ENCODE measurements around the gene KIF25. TPM values are rescaled to one million over a fixed set of nuclear protein-coding genes. Genes with fewer than 3 reads are reported as not detected.

KIF25 gene
- polyA plus RNA-seq, 2 of the 4 experiments (the other 2 are of a cell fraction), result 0.06 to 0.13 TPM

DNA sequence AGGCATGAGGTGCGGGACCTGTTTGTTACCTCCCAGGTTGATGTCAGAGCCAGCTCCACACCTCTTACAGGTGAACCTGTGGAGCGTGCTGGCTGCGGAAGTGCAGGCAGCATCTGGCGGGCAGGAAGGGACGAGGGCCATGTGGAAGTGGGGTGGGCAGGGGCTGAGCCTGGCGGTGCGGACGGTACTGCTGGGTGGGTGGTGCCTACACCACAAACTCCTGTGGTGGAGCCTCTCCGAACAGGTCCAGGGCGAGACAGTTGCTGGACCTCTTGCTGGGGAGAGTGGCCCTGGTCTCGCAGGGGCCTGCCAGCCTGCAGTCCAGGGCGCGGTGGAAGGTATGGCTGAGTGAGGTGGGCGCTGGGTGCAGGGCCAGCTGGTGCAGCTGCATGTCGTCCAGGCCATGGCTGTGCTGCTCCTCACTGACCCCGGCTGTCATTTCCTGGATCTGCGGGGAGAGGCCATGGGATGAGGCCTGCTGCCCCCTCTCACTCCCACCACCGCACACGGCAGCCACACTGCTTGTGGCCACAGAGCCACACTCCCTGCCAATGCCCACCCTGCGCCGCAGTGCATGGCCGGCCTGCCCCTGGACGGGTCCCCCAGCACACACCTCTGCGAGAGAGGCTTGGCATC is 59.5 kb downstream of the KIF25 start (continued):
- no peak for TF ChIP-seq EHF (CRISPR knock-in tag; IDR thresholded peaks at IDR 0.05)
- no peak for TF ChIP-seq NFE2L2 (conservative IDR thresholded peaks at IDR 0.05; ENCODE audit: low read length)
- TF ChIP-seq FOXS1 (CRISPR knock-in tag; IDR thresholded peaks at IDR 0.05), result no peak

DNA sequence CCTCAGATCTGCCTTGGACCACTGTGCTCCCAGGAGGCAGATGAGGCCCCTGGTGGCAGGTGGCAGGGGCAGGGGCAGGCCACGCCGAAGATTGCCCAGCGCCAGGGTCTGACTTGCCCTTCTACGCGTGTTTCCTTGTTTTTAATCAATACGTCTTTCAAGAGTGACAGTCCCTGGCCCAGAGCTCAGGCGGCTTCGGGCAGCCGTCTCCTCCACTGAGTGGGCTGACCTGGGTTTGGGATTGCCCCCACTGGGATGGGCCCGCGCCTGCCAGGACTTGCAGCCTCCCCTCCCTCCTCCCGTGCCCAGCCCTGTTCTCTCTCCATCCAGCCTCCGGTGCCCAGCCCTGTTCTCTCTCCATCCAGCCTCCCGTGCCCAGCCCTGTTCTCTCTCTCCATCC is 60.4 kb downstream of the KIF25 start:
- no peak for TF ChIP-seq ESRRA (IDR thresholded peaks at IDR 0.05; ENCODE audit: borderline replicate concordance, low read length)
- TF ChIP-seq CHD2 (IDR thresholded peaks at IDR 0.05; ENCODE audit: low read length, partially characterized antibody), result no peak
- no peak for TF ChIP-seq RARB (CRISPR knock-in tag; IDR thresholded peaks at IDR 0.05)
- no peak for TF ChIP-seq ZNF302 (CRISPR knock-in tag; IDR thresholded peaks at IDR 0.05)
- no peak for TF ChIP-seq EHF (CRISPR knock-in tag; IDR thresholded peaks at IDR 0.05)
- TF ChIP-seq KDM1A (IDR thresholded peaks at IDR 0.05; ENCODE audit: low read depth), result no peak
- TF ChIP-seq ZC3H11A (IDR thresholded peaks at IDR 0.05), result no peak
- TF ChIP-seq MAZ (IDR thresholded peaks at IDR 0.05; ENCODE audit: borderline replicate concordance, low read depth, low read length), result no peak
- ChIA-PET CTCF (interaction anchor here (1.7 kb wide), 1 partner anchor 12 kb away, joined by 4 read pairs; no protein-coding TSS in a partner anchor), POLR2A (no interaction called here)
- H3K27ac ChIP-seq, result no peak overlapping the region
- no peak for ATAC-seq
- no peaks in the 10 kb centered on the region for H3K4me1 ChIP-seq
- no peak overlapping the region for H3K4me3 ChIP-seq
- FAIRE-seq, result no peak
- no peaks in the 10 kb centered on the region for H3K9me3 ChIP-seq
- no peak overlapping the region for H3K4me2 ChIP-seq
- WGBS (ENCODE audit: missing lambda C conversion rate), result 86% methylated on average over 13 of the region's 14 CpGs
- DNase-seq (ENCODE audit: low read depth in 1 of 2, low spot score in 1 of 2), result no peak

DNA sequence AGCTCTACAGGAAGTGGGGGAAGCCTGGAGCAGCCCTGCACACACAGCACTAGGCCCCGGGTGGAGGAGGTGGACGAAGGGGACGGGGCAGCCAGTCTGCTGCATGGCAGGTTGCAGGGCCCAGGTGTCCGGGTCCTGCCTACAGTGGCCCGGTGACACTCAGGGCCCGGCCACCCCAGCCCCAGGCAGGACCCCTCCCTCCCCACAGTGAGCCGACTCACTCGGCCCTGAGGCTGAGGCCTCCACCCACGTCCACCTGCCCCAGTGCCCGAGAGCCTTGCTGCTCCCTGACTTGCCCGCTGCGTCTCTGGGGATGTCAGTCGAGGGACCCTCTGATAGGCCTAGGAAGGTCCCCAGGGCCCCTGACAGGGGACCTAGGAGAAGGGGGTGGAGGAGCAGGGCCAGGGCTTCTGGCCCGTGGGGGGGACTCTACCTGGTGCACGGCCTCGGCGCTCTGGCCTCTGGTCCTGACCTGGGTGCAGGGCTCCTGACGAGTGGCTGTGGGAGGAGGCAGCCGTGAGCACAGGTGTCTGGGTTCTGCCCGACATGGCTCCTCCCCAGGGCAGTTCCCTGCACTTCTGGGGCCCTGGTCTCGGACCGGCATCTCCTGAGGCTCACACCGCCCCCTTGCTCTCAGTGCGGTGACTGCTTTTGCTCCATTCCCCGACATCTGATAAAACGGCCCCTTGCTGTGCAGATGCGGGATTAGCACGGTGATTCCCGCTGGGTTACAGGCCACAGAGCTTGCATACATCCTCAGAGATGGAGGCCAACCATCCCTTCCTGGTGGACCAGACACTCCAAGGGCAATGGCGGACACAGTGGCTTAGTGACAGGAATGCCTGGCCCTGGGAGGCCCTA is 61.5 kb downstream of the KIF25 start:
- POLR2A ChIA-PET, result no interaction called here

DNA sequence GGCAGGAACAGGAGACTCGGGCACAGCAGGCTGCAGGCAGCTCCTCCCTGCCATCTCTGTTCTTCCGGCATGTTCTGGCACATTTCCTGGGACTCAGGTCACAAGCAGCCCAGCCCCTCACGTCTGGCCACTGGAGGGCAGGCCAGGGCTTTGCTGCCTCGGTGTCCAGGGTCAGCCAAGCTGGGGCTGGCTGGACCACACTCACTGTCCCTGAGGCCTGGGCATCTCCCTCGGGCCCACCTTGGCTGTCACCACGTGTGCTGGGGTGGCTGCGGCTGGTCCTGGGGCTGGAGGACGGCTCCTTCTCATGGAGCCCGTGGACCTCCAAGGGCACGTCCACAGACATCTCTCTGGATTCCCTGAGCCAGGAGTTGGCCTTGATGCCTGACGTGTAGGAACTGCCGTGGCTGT is 63.1 kb downstream of the KIF25 start:
- DNase-seq (ENCODE audit: low read depth in 1 of 2, low spot score in 1 of 2), result peak; percentile 13 to 57

More for the DNA sequence above, 61.5 kb downstream of the KIF25 start:
- WGBS (ENCODE audit: missing lambda C conversion rate), result 90% methylated on average over 13 of the region's 30 CpGs
- no peaks in the 10 kb centered on the region for H3K9me3 ChIP-seq
- no peaks in the 10 kb centered on the region for H3K4me1 ChIP-seq
- H3K4me3 ChIP-seq, result no peak overlapping the region
- H3K27ac ChIP-seq, result no peak overlapping the region
- DNase-seq (ENCODE audit: low read depth in 1 of 2, low spot score in 1 of 2) (no peak), FAIRE-seq (no peak), ATAC-seq (no peak)
- H3K4me2 ChIP-seq, result no peak overlapping the region
- CTCF ChIA-PET, result no interaction called here
- TF ChIP-seq ESRRA (IDR thresholded peaks at IDR 0.05; ENCODE audit: borderline replicate concordance, low read length), result no peak
- no peak for TF ChIP-seq HOXA7 (CRISPR knock-in tag; IDR thresholded peaks at IDR 0.05)
- TF ChIP-seq FOSB (CRISPR knock-in tag; IDR thresholded peaks at IDR 0.05), result no peak
- no peak for TF ChIP-seq MAFK (IDR thresholded peaks at IDR 0.05; ENCODE audit: partially characterized antibody)
- TF ChIP-seq RCOR1 (IDR thresholded peaks at IDR 0.05; ENCODE audit: low read depth, low read length), result no peak
- no peak for TF ChIP-seq ZFP36 (IDR thresholded peaks at IDR 0.05; ENCODE audit: borderline replicate concordance, partially characterized antibody)

More for the DNA sequence above, 63.1 kb downstream of the KIF25 start:
- no peaks in the 10 kb centered on the region for H3K9me3 ChIP-seq
- no peak for FAIRE-seq
- TF ChIP-seq, protein P1, sequence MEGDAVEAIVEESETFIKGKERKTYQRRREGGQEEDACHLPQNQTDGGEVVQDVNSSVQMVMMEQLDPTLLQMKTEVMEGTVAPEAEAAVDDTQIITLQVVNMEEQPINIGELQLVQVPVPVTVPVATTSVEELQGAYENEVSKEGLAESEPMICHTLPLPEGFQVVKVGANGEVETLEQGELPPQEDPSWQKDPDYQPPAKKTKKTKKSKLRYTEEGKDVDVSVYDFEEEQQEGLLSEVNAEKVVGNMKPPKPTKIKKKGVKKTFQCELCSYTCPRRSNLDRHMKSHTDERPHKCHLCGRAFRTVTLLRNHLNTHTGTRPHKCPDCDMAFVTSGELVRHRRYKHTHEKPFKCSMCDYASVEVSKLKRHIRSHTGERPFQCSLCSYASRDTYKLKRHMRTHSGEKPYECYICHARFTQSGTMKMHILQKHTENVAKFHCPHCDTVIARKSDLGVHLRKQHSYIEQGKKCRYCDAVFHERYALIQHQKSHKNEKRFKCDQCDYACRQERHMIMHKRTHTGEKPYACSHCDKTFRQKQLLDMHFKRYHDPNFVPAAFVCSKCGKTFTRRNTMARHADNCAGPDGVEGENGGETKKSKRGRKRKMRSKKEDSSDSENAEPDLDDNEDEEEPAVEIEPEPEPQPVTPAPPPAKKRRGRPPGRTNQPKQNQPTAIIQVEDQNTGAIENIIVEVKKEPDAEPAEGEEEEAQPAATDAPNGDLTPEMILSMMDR (IDR thresholded peaks at IDR 0.05), result peak; percentile 30
- TF ChIP-seq SMC3 (IDR thresholded peaks at IDR 0.05) (peak; percentile 30; the same call in 2 of the 3 replicates), RAD21 (conservative IDR thresholded peaks at IDR 0.05 in 1 of 2, IDR thresholded peaks at IDR 0.05 in 1 of 2) (peak; percentile 54)
- TF ChIP-seq, protein P2, sequence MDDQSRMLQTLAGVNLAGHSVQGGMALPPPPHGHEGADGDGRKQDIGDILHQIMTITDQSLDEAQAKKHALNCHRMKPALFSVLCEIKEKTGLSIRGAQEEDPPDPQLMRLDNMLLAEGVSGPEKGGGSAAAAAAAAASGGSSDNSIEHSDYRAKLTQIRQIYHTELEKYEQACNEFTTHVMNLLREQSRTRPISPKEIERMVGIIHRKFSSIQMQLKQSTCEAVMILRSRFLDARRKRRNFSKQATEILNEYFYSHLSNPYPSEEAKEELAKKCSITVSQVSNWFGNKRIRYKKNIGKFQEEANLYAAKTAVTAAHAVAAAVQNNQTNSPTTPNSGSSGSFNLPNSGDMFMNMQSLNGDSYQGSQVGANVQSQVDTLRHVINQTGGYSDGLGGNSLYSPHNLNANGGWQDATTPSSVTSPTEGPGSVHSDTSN (IDR thresholded peaks at IDR 0.05), result no peak
- peak overlapping the region; percentile 51 to 68; a peak in 4 of 6 replicates for H3K27ac ChIP-seq
- POLR2A ChIA-PET, result no interaction called here
- ATAC-seq, result peak; percentile 52 to 85; a peak in 4 of 6 replicates
- H3K4me3 ChIP-seq, result no peak overlapping the region
- no peak overlapping the region for H3K4me2 ChIP-seq
- 75% methylated on average over 4 of the region's 12 CpGs for WGBS (ENCODE audit: missing lambda C conversion rate)
- CTCF ChIA-PET, result interaction anchor here (0.6 to 3.2 kb wide), 10 partner anchors 15 to 309 kb away, joined by 3 to 13 read pairs (median 4); no protein-coding TSS in a partner anchor
- H3K4me1 ChIP-seq, result no peaks in the 10 kb centered on the region

Data from A549 (cell line).